Measurements from ENCODE around the gene MARK4.
"Not testable (repeated sequence)": the region's sequence is repeated elsewhere in the genome, so short reads cannot be mapped to it uniquely, and the experiment has no call there.

Gene MARK4

DNA sequence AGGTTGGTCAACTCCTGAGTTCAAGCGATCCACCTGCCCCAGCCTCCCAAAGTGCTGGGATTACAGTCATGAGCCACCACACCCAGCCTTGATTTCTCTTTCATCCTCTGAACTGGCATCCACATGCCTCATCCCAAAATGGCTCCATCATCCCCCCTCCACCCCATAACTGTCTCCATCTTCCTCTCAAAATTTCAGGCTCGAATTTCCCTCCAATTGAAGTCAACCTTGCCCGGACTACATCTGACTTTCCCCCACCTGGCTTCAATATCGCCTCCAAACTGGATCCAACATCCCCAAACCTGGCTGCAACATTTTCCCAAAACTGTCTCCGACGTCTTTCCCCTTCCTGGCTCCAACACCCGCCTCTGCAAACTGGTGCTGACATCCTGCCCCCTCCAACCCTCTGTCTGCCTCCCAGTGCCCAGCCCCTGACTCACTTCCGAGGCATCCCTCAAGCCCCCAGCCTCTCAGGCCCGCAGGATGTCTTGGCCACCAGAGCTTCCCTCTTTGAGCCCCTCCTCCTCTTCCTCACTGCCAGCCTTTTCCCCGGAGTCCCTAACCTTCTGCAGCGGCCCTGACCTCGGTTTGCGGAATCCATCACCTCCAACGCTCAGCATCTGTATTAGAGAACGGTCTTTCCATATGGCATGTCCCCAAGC, 6.8 kb upstream of the MARK4 start:
- no peak for DNase-seq (ENCODE audit: low read depth)

DNA sequence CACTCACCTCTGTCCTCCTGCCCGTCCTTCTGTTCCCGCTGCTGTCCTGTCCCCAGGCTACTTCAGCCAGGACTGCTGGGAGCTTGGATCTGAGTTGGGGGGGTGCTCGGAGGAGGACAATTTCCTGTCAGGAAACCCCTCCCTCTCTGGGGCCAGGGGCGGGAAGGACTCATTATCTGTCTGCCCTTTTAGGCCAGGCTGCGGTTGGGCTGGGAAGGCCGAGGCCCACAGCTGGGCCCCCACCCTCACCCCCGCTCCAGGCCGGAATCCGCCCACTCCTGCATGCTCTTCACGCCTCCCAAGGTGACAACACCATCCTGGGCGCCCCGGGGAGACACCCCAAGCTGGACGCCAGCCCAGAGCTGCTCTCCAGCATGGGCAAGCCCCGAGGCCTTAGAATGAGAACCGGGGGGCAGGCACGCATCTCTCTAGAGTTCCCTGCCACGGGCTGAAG, 5.7 kb upstream of the MARK4 start, which contains the start of gene EXOC3L2:
Gene EXOC3L2 (minus strand): TSS at position 74 of the 454 bp plus-strand sequence. CDS start 6,362 bp downstream, outside the sequence.
- DNase-seq (ENCODE audit: low read depth) = no peak

DNA sequence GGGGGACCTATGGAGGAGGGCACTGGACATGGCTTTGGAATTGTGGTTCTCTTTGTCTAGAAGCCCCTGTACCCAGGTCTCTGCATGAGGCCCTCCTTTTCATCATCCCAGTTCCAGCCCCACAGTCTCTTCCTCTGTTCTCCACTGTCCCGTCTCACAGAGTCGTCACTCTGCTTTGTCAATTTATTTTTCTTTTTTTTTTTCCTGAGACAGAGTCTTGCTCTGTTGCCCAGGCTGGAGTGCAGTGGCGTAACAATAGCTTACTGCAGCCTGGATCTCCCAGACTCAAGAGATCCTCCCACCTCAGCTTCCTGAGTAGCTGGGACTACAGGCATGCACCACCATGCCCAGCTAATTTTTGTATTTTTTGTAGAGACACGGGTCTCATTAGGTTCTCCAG, 5.2 kb upstream of the MARK4 start:
- DNase-seq (ENCODE audit: low read depth) = no peak

DNA sequence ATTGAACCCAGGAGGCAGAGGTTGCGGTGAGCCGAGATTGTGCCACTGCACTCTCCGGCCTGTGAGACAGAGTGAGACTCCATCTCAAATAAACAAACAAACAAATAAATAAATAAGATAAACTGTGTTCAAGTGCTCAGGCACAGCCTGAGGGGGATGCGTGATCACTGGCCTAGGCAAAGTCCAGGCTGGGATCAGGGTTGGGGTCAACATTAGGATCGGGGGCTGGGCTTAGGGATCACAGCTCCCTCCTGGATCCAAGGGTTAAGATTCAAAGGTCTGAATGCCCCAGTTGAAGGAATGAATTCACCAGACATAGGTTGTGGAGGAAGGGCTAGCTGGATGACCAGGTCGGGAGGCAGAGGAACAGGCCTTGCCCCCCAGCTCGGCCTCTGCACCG, 3.9 kb upstream of the MARK4 start:
- DNase-seq (ENCODE audit: low read depth) = no peak

DNA sequence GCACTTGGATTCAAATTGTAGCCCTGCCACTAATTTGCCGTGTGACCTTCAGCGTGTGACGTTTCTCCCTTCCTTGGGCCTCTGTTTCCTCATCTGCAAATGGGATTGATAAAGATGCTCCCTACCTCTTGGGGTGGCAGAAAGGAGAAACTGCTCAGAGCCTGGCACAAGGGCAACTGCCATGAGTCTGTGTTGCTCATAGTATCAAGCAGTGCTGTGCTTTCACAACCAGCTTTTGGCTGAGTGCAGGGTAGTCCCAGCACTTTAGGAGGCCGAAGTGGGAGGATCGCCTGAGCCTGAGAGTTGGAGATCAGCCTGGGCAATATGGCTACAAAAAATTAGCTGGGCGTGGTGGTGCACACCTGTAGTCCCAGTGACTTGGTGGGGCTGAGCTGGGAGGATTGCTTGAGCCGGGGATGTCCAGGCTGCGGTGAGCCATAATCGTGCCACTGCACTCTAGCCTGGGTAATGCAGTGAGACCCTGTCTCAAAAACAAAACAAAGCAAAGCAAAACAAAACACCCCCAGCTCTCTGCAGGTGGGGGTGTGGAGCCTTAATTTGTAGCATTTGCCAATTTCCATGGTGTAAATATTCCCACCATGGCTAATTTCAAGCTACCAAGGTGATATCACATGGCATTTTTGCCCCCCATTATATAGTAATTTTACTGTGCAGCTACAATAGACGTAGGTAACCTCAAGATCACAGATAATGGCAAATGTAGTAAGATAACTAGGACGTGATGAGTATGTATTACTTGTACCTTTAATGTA, 1.6 kb upstream of the MARK4 start:
- no peak for DNase-seq (ENCODE audit: low read depth)

DNA sequence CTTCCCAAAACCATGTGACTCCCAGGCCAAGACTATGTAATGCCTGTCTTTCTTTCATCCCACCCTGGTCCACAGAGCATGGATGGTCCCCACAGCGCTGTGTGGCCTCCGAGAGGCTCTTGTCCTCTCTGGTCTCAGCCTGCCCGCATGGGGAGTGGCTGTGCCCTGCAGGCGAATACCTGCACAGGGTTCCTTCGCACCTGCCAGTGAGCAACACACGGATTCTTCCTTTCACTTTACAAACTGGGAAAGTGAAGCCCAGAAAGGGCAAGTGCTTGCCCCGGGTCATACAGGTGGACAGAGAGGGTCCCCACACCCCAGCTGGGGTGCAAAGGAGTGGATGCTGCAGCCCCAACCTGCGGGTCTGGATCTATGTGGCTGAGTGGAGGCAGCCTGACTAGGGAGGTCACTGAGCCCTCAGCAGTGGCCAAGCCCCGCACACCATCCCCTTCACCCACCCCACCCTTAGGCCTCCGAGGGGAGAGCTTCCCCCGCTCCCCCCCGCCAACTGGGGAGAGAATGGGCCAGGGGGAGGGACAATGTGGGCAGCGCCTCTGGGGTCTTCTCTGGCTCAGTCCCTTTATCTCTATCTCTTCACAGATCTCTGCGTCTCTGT, 747 bp upstream of the MARK4 start:
- no peak for DNase-seq (ENCODE audit: low read depth)

DNA sequence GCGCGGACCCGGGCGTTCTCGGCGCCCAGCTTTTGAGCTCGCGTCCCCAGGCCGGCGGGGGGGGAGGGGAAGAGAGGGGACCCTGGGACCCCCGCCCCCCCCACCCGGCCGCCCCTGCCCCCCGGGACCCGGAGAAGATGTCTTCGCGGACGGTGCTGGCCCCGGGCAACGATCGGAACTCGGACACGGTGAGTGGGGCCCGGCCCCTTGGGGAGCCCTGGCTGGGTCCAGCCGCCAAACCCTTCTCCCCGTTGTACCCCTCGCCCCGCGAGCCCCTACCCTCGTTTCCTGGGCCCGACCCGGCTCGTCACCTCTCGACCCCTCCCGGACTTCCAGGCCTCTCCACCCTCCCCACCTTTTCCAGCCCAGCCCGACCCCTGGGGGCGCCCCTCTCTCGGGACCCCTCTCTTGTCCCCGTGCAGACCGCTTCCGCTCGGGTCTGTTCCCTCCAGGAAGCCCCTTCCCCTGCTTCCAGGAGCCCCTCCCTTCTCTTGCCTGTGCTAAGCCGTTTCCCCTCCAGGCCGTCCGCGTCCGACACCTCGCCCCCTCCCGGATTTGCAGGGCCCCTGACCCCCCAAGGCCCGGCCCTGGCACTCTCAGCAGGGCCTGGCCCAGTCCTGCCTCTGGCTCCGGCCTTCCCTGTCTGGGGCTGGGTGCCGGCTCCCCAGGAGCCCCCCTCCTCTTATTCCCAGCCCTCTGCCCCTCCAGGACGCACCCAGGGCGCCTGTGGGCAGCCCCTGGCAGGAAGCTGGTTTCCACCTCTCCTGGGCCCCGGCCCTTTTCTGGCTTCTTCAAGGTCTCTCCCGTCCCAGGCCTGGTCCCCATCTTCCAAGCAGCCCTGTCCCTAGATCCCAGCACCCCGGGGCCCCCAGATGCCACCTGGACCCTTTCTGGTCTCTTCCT, 632 bp downstream of the MARK4 start:
- DNase-seq (ENCODE audit: low read depth) = no peak

DNA sequence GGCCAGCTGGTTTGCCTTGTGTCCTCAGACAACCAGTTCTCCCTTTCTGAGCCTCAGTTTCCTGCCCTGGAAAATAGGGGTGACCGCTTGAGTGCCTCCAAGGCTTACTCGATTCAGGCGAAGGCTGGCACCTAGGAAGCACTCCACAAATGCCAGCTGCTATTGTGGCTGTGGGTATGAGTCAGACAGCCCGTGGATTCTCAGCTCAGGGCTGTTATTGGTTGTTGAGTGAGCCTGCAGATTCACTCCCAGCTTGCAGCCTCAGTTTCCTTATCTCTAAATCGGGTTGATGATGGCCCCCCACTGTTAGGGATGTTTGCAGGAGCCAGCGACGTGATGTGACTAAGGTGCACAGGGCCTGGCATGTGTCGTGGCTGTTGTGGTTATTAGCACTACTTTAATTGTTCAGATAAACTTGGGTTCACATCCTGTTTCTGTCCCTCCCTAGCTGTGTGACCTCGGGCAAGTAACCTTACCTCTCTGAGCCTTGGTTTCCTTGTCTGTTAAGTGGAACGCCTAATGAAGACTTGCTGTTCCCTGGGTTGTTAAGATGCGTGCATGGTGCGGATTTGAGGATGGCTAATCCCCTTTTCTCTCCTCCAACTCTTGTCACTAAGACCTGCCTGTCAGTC, 2.4 kb downstream of the MARK4 start:
- no peak for DNase-seq (ENCODE audit: low read depth)

DNA sequence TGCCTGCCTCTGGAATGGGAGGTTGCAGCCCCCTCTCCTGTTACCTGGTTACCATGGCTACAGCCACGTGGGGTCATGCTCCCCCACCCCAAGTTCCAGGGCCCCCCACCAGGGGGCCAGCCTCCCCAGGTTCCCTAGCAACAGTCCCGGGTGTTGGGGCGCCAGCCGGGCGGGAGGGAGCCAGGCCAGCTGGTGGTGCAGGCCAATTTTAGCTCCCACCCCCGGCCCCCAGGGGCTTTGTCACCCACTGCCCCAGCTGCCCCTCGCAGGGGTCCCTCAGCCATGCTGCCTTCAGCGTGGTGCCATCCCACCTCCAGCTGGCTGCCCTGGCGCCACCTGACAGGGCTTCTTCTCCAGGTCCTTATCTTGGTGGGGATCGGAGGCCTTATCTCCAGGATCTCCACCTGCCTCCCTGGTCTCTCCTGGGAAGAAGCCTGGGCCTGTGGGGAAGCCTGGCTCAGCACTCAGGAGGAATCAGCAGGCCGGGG, 3.0 kb downstream of the MARK4 start:
- no peak for DNase-seq (ENCODE audit: low read depth)

DNA sequence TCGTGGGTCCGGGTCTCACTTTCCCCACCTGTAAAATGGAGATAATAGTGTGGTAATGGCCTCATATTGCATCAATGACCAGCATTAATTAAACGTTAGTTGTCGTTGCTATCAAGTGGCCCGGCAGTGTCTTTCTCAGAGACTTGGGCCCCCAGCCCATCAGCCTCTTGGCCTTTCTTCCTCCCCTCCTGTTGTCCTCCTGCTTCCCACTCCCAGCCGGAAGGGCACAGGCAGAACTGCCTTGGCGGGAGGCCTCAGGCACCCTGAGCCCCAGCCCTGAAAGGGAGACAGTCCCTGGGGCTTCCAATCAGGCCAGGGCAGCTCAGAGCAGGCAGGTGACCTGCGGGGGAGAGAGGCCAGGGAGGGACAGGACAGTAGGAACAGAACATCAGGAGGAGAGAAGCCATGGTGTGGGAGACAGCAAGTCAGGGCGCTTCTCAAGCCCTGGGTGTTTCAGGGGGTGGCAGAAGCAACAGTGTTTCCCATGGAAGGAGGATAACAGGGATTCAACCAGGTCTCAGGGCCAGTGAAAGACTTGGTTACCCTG, 4.6 kb downstream of the MARK4 start:
- DNase-seq (ENCODE audit: low read depth) = no peak

DNA sequence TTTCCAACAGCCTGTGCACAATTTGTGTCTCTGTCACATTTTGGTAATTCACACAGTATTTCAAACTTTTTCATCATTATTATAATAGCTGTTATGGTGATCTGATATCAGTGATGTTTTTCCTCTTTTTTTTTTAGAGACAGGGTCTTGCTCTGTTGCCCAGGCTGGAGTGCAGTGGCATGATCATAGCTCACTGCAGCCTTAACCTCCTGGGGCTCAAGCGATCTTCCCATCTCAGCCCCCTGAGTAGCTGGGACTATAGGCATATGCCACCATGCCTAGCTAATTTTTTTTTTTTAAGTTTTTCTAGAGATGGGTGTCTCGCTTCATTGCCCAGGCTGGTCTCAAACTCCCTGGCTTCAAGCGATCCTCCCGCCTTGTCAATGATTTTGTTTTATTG, 5.8 kb downstream of the MARK4 start:
- no peak for DNase-seq (ENCODE audit: low read depth)

DNA sequence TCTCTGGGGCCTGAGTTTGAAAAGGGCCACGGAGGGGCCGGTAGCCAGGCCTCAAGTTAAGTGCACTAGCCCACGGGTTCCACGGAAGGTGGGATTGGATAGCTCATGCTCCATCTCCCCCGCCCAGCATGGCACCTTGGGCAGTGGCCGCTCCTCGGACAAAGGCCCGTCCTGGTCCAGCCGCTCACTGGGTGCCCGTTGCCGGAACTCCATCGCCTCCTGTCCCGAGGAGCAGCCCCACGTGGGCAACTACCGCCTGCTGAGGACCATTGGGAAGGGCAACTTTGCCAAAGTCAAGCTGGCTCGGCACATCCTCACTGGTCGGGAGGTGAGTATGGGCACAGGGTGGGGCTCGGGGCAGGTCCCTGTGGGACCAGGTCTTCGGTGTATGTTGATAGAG, 7.8 kb downstream of the MARK4 start:
- no peak for DNase-seq (ENCODE audit: low read depth)

DNA sequence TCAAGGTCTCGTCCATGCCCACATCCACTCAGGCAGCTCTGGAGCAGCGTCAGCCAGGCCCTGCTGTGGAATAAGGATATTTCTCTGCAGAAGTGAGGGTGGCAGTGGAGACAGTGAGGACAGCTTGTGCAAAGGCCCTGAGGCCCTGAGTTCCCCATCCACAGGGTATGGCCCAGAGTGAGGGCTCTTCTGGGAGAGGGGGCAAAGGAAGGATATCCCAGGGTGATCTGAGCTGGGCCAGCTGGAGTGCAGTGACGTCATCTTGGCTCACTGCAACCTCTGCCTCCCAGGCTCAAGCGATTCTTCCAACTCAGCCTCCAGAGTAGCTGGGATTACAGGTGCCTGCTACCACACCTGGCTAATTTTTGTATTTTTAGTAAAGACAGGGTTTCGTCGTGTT, 11.5 kb downstream of the MARK4 start:
- no peak for DNase-seq (ENCODE audit: low read depth)

DNA sequence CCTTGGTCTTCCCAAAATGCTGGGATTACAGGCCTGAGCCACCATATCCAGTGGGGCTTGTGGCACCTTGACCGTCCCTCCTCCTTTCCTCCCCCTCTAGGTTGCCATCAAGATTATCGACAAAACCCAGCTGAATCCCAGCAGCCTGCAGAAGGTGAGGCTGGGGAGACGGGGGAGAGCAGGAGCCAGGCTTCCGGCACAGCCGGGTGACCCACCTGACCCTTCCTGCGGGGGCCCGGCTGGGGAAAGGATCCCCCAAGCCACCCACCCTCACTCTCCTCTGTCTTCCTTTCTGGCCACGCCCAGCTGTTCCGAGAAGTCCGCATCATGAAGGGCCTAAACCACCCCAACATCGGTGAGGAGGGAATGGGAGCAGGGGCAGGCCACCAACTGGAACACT, 11.9 kb downstream of the MARK4 start:
- no peak for DNase-seq (ENCODE audit: low read depth)

DNA sequence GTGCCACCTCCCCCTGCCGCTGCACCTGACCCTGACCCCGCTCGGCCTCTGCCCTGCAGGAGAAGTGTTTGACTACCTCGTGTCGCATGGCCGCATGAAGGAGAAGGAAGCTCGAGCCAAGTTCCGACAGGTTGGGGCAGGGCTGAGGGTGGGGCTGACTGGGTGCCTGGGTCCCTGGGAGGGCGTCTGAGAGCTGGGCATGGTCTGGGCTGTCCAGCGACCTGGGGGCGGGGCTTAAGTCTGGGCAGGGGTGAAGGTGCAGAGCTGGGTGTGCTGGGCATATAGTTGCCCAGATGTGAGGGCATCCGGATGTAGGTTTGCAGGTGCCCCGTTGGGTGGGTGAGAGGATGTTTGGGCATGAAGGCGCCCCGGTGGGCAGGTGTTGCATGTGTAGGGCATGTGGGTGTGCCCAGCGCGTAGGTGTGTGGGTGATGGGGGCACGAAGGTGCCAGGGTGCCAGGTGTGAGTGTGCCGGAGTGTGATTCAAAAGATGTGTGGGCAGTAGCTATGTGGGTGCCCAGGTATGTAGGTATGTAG, 13.8 kb downstream of the MARK4 start:
- DNase-seq (ENCODE audit: low read depth) = no peak

DNA sequence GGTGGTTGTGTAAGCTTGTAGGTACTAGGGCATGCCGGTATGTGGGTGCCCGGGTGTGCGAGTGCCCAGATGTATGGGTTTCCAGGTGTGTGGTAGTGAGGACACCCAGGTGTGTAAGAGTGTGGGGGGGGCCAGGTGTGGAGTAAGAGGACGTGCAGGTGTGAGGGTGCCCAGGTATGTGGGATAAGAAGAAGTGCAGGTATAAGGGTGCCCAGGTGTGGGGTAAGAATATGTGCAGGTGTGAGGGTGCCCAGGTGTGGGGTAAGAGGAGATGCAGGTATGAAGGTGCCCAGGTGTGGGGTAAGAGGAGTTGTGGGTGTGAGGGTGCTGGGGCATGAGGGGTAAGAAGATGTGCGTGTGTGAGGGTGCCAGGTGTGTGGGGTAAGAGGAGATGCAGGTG, 14.3 kb downstream of the MARK4 start:
- no peak for DNase-seq (ENCODE audit: low read depth)

DNA sequence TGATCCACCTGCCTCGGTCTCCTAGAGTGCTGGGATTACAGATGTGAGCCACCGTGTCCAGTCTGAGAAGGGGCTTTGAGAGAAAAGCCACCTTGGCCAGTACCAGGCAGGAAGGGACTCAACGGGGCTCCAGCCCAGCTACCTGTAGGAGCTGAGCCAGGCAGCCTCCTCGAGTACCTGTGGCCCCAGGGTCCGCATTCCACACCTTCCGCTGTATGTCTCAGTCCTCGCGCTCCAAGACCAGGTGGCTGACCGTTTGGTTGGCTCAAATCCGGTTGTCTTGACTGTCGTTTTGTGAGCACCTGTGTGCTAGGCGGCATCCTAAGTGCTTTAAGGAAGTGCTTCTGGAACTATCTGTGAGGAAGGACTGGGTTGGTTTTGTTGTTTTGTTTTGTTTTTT, 16.2 kb downstream of the MARK4 start:
- DNase-seq (ENCODE audit: low read depth) = no peak

DNA sequence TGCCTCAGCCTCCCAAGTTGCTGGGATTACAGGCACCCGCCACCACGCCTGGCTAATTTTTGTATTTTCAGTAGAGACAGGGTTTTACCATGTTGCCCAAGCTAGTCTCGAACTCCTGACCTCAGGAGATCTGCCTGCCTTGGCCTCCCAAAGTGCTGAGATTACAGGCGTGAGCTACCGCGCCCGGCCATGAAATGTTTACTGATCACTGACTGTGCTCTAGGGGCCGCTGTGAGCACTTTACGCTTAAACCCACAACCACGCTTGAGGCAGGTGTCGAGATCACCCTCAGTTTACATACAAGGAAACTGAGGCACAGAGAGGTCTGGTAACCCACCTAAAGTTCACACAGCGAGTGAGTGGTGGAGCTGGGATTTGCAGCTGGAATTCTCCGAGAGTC, 18.9 kb downstream of the MARK4 start:
- not testable (repeated sequence) for DNase-seq (ENCODE audit: low read depth)

DNA sequence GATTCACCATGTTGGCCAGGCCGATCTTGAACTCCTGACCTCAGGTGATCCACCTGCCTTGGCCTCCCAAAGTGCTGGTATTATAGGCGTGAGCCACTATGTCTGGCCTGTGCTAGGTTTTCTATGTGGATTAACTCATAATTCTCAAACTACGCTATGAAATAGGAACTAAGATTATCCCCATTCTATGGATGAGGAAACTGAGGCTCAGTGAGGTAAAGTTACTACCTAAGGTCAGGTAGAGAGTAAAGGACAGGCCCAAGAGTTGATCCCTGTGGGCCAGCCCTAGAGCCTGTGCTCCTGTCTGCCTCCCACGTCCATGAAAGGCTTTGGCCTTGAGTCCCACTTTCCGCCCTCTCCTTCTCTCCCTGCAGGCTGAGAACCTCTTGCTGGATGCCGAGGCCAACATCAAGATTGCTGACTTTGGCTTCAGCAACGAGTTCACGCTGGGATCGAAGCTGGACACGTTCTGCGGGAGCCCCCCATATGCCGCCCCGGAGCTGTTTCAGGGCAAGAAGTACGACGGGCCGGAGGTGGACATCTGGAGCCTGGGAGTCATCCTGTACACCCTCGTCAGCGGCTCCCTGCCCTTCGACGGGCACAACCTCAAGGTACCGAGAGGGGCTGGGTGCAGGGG, 20.1 kb downstream of the MARK4 start:
- DNase-seq (ENCODE audit: low read depth) = no peak

DNA sequence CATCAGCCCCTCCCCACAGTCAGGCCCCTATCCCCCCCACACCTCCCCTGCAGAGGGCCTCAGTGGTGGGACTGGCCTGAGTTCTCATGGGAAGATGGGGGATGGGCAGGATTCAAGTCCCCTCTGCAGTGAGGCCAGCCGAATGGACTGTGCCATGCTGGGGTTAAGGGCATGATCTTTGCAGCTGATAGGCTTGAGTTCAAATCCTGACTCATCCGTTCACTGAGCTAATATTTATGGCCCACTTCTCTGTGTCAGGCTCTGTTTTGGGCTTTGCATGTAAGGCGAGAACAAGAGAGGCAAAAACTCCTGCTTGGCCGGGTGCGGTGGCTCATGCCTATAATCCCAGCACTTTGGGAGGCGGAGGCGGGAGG, 20.7 kb downstream of the MARK4 start:
- no peak for DNase-seq (ENCODE audit: low read depth)

DNA sequence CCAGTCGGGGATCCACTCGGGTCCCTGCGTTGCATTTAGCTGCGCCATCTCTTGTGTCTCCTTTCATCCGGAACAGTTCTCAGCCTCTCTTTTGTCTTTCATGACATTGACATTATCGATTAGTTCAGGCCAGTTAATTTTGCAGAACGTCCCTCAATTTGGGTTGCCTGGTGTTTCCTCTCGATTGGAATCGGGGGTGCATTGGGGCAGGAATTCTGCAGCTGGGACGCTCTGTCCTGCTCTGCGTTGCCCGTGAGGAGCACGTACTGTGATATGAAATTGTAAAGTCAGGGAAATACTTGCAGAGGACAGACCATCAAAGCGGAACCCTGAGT, 22.4 kb downstream of the MARK4 start:
- no peak for DNase-seq (ENCODE audit: low read depth)

Data from activated gamma-delta T cell treated with anti-CD3 and anti-CD28 coated beads, Interleukin-2, amount 50 U/mL, for 16 hours (primary cell).